GM18907 (cell line): ENCODE data around the gene ROR1.
"Not testable (repeated sequence)": the region's sequence is repeated elsewhere in the genome, so short reads cannot be mapped to it uniquely, and the experiment has no call there.

ENCODE experiments used
- ATAC-seq: cut with Tn5 transposase; IDR thresholded peaks from one replicate; pipeline ENCODE4 v1.9.1; 2021; ENCODE audit warnings: mild to moderate bottlenecking, moderate library complexity; ENCODE audit not compliant: unreplicated experiment

Gene ROR1

DNA sequence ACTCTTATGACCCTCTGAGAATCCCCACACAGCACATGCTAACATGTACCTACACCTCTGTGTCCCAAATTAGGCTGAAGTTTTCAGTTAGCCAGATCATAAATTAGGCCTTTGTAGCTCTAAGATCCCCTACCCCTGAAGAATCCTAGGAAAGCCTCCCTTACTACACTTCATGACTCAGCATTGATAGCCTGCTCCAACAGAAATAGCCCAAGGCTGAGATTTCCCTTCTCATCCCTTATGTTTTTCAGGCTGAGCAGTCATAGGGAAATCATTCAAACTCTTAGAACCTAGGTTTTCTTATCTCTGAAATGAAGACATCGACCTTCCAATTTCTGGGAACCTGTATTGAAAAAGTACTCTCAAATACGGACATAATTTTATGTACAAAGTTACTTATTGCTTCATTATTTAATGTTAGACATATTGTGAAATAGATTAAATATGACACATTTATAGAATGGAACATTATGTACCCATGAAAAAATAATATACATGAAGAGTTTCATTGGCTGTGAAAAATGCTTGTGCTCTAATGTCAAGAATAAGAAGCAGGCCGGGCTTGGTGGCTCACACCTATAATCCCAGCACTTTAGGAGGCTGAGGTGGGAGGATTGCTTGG, 307.2 kb downstream of the ROR1 start:
- ATAC-seq: no peak

DNA sequence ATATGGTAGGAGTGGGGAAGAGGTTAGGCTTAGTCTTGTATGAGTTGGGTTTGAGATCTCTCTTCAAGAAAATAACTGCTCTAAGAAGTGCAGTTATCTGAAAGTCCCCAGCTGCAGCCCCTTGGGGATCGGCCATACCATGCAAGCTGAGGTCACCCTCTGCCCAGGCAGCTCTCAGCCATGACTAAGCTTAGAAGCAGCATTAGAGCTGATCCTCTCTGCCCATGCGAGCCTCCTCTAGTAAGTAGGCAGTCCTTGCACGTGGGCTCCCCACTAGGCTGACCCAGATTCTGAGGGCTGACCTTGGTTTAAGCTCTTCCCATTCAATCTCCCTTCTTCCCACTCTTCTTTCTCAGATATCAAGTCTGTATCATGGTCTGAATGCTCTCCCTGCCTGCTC, 308.6 kb downstream of the ROR1 start:
- no peak for ATAC-seq

DNA sequence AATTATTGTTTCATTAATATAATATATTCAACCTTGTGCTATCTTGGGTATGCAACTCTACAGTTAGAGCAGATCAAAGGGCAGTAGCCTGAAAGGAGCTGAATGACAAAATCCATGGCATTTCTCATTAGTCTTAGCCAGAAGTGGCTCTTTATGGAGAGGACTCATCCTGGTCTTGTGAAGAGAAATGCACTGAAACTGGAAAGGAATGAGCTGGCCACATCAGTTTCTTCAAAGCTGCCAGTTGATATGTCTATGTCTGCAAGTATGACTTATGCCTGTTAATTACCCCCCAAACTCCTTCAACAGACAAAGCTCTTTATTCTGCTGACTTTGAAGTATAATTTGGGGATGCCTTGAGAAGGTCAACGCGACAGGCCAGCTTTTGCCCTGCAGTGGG, 310.6 kb downstream of the ROR1 start:
- no peak for ATAC-seq

DNA sequence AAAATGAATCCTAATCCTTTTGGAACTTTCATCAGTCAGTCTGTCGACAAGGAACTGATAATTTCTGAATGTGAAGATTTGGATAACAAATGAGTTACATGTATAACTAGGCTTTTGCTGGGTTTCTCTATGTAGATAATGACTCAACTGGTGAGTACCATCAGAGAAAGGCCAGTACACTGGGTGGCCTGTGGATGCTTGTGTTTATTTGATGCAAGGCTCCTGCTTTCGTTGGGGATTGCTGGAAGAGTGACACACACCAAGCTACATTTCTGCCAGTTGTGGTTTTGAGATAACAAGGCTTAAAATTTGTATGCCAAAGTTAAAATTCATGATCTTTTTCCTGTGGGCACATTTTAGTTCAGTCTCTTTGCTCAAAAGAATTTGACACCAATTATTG, 314.0 kb downstream of the ROR1 start:
- ATAC-seq: no peak

DNA sequence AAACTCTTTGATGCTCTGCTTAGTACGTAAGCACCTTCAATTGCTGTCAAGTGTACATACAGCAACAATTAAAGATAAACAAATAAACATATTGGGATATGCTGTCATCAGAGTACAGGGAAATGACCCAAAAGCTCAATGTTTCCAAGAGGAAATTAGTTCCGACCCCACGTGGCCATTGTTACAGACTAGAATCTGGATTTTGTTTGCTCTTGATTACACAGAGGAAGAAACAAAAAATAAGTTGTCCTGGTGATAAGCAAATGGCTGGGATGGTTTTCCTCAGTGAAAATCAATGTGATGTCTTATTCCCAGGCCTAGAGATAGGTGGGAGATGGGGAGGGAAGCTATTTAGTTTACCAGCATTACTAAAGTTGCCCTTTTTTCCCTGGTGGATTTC, 316.6 kb downstream of the ROR1 start:
- no peak for ATAC-seq

DNA sequence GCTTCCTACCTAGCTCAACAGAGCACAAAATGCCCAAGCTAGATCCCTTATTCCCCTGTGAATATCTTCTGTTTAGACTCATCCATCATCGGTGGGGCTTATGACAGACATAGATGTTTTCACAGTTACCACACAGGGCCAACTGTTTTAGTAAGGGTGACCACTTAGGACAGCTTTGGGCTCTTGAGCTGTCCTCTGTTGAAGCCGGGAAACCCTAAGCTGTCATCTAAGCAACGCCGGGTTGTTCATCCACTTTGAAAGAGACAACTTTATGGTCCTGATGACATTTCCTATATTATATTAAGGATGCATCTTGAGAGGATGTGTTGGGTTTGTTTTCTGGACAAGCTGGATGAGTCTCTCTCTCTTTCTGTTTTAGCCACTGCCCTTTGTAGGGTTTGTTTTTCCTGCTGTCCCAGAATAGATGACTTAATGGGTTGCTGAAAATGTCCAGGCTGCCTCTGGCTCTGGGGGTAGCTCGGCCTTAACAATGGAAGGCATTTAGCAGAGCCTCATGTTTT, 319.1 kb downstream of the ROR1 start:
- no peak for ATAC-seq

DNA sequence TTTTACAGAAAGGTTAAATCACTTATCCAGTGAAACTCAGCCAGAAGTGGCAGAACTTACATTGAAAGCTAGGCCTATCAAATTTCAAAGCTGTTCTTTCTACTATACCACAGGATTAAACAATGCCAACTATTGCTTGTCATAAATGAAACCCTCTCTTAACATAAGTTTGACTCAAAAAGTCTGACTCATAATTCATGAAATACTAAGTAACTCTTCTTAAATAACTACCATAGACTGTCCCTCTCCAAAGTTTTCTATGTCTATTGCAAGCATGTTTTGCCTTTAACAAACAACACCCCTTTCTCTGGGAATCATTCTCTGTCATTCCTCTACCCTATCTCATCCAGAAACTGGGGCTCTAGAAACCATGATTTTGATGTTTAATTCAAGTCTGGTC, 320.1 kb downstream of the ROR1 start:
- ATAC-seq: no peak

DNA sequence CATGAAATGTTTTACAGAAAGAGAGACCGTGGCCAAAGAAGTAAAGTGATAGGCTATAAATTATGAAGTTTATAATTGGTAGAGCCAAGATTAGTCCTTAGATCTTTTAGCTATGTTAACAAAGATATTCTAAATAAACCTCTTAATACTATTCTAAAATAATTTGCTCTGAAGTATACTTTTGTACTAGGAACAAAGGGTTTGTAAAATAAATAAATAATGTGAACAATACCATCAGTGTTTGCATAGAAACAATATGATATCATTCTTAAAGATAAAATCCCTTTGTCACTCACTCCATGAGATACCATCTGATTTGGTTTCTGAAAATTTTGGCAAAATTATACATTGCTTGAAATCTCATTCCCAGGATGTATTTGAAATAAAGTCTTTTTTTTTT, 322.0 kb downstream of the ROR1 start:
- ATAC-seq: no peak

DNA sequence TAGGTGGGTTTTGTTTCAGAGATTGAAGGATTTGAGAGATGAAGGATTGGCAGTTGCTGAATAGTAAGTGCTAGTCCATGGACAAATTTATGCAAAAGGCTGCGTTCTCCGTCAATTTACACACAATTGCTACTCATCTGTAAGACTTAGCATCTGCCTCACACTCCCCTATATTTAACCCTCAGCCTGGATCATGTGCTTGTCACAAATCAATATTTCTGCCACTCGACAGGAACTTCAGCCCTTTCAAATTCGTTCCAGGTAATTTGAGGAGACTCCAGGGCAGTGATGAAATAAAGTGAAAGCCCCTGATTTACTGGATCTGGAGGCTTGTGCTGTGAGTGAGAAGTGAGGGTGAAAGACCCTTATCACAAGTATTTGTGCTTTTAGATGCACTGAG, 324.0 kb downstream of the ROR1 start:
- ATAC-seq: no peak

DNA sequence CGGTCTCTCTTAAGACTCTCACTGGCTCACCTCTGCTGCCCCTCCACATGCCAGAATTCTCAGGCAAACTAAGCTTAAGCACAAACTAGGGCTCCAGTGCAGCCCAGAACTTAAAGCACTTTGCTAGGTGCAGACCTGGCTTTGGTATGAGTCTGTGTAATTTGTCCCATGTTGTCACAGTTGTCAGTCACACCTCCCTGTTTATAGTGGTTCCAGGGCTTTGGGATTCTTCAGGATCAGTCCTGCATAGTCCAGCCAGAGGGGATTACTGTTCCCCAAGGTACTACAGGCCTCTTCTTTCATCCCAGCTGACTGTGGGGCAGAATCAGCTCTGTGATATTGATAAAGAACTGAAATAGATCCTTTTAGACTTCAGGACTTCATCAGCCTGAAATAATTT, 324.6 kb downstream of the ROR1 start:
- no peak for ATAC-seq

DNA sequence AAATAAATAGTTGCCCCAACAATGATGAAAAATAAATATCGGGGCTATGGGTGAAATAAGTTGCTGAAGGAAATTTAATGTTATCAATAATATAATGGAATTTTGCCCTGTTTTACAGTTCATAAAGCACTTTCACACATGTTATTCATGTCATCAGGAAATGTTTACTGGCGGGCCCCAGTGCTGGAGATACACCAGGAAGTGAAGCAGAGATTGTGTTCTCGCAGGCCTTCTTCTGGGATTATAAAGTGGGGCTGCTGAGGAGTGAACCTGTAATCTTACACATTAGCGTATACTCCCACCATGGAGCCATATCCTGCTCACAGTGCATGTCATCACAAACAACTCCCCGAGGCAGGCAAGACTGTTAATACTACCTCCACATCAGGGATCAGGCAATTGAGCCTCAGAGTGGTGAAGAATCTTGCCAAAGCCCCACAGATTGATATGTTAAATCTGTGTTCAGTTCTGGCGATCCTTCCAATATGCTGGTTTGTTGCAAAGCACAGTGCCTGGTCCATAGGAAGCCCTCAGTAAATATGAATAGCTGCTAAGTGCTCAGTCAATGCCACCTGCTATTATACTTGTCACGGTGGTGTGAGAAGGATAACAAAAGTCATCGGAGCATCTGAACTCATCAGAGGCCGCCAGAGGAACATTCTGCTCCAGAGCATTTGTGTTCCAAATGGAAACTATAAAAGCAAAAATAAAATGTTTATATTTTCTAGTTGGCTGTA, 325.2 kb downstream of the ROR1 start:
- ATAC-seq: no peak

DNA sequence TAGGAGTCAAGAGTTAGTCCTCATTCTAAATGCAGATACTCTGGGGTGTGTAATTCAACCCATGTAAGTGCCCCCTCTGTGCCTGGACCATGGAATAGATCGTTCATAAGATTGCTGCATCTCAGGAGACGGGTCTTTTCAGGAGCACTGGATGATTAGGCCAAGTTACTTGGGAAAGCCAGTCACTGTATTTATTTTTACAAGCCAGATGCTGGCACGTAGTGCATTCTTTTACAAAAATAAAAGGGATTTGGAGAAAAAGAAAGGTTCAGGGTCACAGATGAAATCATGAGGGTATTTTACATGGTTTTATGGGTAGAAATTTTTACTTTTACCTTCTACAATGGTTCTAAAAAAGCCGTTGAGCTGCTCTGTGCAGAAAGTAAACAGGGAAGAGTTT, 327.0 kb downstream of the ROR1 start:
- ATAC-seq: no peak

DNA sequence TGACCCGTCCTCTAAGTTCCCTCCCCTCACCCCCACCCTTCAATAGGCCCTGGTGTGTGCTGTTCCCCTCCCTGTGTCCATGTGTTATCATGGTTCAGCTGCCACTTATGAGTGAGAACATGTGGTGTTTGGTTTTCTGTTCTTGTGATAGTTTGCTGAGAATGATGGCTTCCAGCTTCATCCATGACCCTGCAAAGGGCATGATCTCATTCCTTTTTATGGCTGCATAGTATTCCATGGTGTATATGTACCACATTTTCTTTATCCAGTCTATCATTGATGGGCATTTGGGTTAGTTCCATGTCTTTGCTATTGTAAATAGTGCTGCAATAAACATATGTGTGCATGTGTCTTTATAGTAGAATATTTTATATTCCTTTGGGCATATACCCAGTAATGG, 330.8 kb downstream of the ROR1 start:
- ATAC-seq: not testable (repeated sequence)

DNA sequence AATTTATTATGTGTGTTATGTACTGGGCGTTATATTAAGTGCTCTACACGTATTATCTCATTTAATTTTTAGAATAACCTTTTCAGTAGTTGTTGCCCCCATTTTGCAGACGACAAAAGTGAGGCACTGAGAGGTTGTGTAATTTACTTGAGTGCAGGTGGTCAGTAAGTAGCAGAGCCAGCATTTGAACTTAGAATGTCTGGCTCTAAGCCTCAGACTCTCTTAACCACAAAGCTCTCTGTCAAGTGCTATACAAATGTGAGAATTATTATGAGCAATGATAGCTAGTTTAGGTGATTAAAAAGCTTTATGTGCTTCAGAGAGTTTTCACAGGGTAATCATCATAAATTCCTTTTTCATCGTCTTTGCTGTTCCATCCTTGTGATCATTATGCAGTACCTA, 333.3 kb downstream of the ROR1 start:
- no peak for ATAC-seq

DNA sequence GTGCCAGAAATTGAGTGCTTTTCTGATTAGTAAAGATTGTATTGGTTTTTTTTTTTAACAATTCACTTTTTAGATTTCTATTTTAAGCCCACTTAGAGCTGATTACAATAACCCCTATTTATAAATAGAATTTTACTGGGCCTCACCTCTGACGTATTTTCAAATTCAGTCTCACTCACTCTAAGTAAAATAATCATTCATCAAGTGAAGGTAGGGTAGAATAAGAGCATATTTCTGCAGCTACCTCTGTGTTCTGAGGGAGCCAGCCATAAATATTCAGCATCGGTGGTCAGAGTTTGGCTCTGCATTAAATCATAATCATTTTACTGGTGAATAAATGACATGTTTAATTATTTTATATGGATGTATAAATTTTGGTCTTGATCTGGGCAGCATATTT, 333.8 kb downstream of the ROR1 start:
- ATAC-seq: no peak

DNA sequence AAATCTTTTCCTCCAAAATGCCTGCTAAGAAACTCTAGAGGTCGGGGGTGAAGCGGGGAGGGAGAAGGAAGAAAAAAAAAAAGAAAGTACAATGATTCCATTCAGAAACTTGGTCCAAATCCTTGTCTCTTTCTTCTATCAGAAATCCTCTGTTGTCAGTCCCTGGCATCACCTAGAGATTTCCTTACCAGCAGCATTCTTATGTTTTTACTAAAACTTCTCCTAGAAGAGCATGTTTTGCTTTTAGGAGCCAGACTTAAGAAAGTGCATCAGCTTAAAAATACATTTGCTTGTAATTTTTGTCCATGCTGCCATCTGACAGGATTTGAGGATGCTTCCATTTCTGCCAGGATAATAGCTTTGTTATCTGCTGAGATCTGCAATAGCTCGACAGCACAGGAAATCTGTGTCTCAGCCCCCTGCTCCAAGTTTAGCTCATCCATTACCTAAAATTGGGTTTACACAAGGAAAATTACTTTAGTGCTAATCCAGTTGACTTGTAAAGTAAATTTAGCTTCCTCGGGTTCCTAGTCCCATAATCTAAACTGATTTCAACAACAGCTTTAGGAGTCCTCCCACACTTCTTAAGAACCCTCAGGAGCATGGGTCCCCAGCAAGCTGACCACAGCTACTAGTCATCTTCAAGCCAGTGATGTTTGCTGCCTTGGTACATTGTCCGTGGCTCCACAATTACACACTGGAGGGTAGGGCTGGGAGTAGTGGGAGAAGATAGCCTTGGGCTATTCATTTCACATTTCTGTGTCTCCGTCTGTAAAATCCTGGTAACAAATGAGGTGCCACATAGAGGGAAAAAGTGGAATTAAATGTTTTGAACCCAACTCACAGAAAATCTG, 337.3 kb downstream of the ROR1 start:
- no peak for ATAC-seq

DNA sequence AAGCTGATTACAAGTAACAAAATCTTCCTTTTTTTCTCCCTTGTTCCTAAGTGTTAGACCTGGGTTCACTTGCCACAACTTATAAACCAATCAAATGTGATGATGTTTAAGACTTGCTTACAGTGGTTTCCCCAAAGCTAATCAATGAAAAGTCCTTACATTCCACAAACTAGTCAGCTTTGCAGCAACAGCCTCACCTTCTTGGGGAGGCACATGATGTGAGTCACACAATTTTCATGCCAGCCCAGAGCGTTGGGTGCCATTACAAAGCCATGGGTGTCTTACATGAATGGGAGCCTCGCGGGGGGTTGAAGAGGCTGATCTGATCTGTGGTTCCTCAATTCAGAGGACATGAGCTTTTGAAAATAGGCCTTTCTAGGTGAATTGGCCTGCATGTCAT, 338.0 kb downstream of the ROR1 start:
- no peak for ATAC-seq

DNA sequence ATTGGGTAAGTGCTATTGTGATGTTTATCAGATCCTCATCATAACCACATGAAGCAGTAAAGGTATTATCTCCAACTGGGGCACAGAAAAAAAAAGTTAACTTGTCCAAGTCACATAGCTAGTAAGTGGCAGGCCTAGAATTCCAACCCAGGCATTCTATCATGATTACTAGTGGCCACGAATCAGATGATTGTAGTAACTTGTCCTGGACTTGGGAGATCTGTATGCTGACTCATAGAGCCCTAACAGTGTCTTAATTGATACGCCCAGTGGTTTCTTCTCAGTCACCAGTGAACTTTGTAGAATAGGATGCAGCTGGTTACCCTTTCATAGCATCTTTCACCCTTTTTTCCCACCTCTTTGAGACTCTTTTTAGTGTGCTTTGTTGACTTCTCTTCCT, 338.5 kb downstream of the ROR1 start:
- no peak for ATAC-seq

DNA sequence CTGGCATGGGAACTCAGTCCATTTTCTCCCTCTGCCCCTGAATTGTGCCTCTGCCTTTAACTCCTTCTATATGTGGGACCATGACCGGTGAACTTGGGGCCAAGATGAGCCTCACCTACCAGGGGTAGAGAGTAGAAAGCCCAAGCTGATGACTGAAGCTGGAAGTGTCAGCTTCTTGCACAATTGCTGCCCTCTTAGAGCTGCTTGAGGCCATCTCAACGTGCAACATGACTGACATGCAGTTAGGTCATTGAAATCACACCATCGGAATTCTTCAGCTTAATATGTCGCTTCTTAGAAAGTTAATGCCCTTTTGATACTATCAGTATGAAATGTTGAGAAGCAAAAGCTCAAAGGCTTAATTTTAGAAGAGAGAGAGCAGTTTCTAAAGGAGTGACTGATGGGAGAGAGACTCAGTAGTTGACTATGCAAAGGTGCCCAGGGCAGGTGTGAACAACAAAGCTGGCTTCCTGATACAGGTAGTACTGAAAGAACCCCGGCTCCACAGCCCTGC, 340.3 kb downstream of the ROR1 start:
- no peak for ATAC-seq

DNA sequence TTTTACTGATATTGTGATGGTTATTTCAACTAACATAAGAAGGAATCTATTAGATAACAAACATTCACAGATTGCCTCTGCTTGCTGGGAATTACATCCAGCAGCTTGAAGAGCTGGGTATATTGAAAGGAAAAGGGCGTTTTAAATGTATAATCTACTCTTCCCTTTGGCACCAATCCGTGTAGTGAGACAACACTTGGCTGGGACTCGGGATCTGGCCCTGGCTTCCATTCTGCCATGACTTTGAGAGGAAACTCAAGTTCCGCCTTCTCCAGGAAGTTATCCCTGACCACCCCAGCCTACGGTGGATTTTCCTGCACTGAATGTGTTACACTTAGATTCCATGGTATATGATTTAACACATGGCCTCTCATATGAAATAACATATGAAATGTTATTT, 342.7 kb downstream of the ROR1 start:
- ATAC-seq: no peak

DNA sequence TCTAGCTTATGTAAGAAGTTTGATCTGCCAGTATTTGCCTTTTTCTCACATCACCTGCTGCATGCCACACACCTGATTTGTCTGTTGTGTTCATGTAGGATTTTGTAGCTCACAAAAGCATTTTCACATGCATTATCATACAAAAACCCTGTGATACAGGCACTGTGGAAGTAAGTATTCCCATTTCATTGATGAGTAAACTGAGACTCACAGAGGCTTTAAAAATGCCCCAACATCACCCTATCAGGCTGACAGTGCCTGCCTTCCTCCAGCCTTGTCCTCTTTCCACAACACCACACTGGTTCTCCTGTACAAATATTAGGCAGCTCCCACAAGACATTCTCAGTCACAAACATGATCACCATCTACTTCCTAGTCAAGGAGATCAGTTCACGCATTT, 343.7 kb downstream of the ROR1 start:
- ATAC-seq: no peak
